DOHH2 (cell line): Measurements from ENCODE around the gene DMXL1.

Source experiments
- EZH2phosphoT487 ChIP-seq: fragments of 200-600 bp; sonication (generic); IDR thresholded peaks from 2 replicates; pipeline ENCODE4 v1.6.1; 2017; ENCODE audit warnings: borderline replicate concordance, mild to moderate bottlenecking, antibody characterized with exemption, low read length, moderate library complexity, mixed read lengths
- TF ChIP-seq, protein P1 (sequence below): fragments of 200-600 bp; sonication (generic); IDR thresholded peaks from one replicate; pipeline ENCODE4 v1.5.1; 2014; ENCODE audit warnings: antibody characterized with exemption, mild to moderate bottlenecking, low read depth, low read length; ENCODE audit not compliant: poor library complexity, severe bottlenecking

GRCh38 chr5:119289438-119290044 lies 218.7 kb downstream of the DMXL1 start:
- TF ChIP-seq, protein P1, sequence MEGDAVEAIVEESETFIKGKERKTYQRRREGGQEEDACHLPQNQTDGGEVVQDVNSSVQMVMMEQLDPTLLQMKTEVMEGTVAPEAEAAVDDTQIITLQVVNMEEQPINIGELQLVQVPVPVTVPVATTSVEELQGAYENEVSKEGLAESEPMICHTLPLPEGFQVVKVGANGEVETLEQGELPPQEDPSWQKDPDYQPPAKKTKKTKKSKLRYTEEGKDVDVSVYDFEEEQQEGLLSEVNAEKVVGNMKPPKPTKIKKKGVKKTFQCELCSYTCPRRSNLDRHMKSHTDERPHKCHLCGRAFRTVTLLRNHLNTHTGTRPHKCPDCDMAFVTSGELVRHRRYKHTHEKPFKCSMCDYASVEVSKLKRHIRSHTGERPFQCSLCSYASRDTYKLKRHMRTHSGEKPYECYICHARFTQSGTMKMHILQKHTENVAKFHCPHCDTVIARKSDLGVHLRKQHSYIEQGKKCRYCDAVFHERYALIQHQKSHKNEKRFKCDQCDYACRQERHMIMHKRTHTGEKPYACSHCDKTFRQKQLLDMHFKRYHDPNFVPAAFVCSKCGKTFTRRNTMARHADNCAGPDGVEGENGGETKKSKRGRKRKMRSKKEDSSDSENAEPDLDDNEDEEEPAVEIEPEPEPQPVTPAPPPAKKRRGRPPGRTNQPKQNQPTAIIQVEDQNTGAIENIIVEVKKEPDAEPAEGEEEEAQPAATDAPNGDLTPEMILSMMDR, result no peak
- TF ChIP-seq EZH2phosphoT487, result no peak
